ENCODE results near the gene PER2.
A peak's percentile ranks its signal among the peaks of the same experiment; 100 is the strongest.

Gene PER2

DNA sequence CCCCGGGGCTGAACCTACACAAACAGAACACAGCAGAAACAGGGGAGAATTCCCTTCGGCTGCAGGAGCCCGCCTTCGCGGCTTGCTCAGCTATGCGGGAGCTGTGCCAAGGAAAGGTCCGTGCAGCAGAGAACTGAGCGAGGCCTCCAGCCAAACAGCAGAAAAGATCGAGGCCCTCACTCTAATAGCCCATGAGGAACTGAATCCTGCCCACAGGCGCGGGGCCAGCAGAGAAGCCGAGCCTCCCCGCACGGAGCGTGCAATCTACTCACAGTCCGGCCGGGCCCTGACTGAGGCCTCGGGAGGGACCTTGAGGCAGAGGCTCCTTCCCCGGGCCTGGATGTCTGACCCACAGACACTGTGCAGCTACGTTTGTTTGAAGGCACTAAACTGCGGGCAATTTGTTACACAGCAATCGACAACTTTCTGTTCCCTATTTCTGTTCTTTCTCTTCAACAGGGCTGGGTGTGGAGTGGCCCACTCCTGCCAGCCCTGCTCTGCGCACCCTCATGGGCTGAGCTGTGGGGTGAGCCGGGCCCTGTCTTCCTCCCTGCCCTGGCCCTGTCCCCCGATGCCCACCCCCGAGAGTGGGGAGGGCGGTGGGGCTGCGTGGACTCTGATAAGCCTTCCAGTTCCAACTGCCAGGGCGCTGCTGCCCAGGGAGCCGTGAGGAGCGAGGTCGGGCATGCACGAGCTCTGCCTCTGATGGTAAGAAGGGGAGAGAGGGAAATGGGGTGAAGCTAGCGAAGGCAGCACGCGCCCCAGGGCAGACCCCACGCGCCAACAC lies 62.3 kb downstream of the PER2 start:
- no peak for DNase-seq

DNA sequence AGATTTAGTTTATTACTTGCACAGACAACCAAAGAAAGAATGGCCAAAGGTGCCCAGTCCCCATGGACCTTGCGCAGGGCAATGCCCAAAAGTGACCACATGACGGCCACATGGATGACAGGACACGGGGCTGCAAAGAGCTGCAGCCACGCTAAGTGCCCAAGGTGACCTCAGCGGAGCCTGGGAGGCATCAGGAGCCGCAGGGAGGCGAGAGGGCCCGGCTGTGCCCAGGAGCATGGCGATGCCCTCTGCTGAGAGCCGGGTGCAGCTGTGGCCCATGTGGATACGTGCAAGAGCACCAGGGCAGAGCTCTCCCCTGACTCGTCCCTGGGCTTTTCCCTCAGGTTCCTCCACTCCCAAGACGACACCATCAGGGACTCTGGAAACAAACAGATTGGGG lies 63.3 kb downstream of the PER2 start:
- DNase-seq = no peak

DNA sequence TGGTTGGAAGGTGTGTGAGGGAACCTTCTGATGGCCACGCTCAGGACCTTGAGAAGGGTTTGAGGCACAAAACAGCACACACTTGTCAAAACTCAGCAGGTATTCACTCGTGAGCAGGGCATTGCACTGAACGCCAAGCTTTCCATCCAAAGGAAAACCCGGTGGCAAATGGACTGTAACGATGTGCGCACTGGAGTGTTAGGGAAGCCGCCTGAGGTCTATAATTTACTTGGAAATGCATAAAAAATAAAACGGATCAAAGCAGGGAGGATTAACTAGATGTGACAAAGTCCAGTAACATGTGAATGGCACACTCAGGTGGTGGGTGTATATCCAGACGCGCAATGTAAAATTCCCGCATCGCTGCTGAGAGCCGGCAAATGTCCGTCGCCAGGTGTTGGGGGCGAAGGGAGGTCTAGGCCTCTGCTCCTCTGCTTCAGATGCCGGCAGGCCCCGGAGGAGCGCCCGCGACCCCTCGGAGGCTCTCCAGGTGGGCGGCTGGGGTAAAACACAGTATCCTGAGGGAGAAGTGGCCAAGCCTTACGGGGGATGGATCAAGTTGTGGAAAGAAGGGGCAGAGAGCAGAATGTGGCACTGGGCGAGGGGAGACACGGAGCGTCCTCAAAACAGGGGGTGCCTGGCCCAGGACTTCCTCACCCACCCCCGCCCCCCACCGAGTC lies 63.9 kb downstream of the PER2 start:
- DNase-seq = no peak

DNA sequence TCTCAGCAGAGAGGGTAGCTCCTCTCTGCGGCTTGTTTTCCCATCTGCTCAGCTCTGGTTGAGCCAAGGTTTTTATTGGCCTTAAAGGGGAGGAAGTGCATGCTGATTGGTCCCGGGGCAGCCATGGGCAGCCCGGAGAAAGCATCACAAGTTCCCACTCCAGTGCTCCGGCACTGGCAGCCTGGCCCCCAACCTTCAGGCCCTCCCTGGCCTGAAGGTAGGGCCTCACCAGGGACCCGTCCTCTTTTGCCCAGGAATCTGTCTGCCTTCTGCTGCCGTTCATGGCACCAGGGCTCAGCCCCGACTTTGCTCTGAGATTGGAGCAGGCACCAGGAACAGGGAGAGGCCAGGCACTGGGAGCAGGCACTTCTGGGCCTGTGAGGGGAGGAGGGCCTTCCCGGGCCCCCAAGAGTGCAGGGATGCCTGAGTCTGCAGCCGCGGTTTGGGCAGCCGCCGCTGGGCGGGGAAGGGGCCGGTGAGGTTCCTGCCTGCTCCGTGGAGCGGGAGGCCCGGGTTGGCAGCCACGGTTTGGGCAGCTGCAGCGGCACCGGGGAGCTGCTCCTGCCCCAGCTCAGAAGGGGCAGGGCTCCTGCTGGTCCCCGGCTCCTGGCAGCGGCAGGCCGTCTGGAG lies 67.4 kb downstream of the PER2 start:
- no peak for DNase-seq

DNA sequence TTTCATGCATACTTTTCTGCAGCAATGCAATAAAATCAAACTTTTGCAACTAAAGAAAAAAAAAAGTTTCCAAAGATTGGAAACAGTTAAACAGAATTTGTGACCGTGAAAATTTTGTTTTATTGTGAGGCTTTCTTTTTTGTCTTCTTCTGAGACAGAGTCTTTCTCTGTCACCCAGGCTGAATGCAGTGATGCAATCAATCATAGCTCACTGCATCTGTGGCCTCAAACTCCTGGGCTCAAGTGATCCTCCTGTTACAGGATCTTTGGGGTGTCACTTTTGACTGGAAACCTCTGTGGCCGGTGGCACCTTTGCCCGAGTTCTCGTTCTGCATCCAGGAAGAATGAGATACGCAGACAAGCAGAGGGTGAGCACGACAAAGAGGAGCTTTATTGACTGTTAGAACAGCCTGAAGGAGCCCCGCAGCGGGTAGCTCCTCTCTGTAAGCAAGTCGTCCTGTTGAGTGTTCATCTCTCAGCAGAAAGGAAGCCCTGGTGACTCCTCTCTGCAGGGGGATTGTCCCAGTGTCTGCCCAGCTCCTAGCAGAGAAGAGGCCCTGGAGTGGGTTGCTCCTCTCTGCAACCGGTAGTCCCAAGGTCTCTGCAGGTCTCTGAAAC lies 68.0 kb downstream of the PER2 start:
- DNase-seq = no peak

DNA sequence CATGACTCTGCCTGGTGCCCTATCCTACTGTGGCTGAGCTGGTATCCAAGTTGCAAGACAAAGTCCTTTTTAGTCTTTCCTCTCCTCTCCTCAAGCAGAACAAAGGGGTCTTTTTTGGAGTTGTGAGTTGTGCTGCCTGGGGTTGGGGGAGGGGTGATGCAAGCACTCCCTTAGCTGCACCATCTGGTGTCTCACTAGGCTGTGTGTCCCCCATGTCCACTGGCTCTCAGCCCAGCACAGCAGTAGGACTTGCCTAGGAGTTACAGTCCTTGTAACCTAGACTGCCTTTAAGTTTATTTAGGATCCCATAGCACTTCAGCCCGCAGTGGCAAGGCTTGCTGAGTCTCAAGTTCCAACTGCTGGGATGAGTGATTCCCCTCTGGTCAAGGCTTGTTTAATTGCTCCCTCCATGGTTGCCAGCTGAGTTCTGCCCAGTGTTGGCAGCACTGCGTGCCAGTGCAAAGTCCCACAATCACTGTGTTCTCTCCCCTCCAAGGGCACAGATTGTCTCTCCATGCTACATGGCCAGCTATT lies 71.7 kb downstream of the PER2 start:
- DNase-seq = no peak

DNA sequence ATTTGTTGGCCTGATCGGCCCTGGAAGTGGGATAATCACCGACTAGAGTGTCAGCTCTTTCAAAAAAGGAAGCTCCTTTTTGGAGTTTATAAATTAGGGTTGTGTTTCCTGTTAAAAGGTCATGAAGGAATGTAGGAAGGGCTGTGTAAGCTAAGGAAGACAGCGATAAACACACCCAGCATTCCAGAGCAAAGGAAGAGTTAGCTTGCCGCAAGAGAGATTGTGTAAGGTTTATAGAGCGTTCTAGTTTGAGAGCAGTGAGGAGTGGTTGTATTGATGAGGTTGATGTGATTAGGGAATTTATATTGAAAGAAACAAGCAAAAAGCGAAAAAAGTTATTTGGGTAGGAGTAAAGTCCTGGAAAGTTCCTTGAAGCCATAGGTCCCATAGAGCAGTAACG lies 81.4 kb downstream of the PER2 start:
- no peak for DNase-seq

DNA sequence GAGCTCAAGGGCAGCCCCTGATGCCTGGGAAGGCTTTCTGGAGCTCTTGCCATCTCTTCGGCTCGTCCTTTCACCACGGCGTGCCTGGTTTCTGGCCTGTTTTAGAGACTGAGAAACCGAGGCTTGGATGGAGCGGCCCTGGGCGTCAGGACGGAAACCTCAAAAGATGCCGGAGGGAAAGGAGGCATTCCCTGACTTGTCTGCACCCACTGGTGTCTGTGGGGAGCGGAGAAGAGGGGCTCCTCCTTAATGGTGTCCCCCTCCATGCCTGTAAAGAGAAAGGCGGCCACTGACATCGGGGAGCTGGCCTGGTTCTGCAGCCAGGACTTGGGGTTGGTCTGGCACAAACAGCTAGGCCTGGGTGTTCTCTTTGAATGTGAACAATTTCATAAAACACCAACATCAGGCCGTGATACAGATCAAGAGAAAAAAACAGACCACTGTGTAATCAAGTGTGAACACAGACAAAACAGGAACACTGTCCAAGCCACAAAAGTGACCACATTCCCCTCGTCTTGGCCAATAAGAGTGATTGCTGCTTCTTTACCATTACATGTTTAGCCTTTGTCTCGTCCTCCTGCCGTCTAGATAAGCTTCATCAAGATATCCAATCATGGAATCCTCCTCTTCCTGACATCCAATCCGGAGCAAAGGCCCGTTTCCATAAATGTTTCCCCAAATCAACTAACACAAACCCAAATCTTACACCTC lies 84.3 kb downstream of the PER2 start:
- DNase-seq = no peak

DNA sequence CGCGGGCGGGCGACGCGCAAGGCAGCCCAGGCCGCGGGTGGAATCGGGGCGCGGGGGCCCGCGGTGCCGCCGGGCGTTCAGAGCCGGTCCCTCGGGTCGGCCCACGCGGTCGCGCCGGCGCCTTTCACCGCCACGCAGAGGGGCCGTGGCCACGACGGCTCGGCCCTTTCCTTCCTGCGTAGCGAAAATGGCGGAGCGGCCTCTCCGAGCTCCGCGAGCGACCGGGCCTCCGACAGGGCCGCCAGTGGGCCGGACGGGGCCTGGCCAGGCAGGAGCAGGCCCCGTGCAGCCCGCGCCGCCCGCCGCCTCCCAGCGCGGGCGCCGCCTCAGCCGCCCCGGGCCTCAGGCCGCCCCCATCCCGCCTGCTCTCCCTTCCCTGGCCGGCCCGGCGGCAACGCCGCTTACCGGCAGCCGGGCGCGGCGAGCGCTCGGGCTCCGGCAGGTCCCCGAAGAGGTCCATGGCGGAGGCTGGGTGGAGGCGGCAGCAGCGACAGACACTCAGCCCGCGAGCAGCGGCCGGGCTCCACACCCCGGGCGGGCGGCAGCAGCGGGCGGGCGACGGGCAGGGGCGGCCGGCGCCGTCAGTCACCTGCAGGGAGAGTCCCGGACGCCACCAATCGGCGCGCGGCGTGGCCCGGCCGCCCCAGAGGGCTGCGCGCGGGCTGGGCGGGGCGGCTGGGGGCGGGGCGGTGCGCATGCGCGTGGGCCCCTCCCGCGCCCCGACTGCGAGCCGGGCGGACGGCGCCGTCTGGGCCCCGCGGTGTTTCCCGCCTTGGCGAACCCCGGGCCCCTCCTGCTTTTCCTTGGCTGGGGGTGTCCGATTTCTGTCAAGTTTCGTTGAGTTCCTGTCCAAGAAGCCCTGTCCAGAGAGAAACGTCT lies 85.1 kb downstream of the PER2 start, which contains the start of gene ILKAP:
ILKAP (minus strand) TSS at position 602 of the 879 bp plus-strand sequence; CDS start at position 460, 142 bp downstream.
- peak; percentile 77 for DNase-seq

DNA sequence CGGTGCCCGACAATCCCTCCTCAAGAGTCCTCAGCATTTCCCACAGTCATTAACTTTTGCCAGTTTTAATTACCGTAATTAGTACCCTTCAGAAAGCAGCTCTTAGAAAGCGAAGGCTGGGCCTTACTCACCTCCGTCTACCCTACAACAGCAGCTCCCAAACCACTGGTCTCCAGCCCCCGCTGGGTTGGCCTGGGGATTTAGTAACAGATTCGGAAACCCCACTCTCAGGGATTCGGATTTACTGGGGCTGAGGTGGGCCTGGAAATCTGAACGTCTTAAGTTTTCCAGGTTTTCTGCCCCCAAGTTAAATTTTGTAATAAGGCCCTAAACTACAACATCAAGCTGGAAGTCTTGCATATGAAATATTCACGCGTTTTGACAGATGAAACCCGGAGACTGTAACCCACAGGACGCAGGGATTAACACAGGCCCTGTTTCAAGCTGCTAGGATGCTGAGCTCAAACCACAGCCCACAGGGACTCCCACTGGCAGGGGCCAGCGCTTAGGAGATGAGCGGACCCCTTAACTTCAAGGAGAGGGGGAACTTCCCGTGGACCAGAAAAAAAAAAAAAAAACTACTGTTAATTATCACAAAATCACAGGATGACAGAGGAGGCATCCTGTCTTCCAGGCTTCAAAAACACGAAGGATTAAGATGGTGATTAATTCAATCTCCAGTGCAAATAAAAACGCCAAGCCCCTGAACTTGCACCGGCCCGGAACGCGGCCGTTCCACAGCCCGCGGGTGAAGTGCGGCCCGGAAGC lies 85.9 kb downstream of the PER2 start:
- no peak for DNase-seq
